Chondrocyte (in vitro differentiated cells): ENCODE results near the gene GALNT10. TPM values are rescaled to one million over a fixed set of nuclear protein-coding genes. Genes with fewer than 3 reads are reported as not detected.
A peak's percentile ranks its signal among the peaks of the same experiment; 100 is the strongest.

Source experiments
- DNase-seq: peaks from one replicate; pipeline ENCODE4 v3.0.0; 2021; ENCODE audit warnings: mixed read lengths, low spot score
- H3K27ac Mint-ChIP-seq: one replicate; pipeline ENCODE4 v1.8.0; 2021; ENCODE audit warnings: mild to moderate bottlenecking, moderate library complexity, mixed read lengths; ENCODE audit not compliant: unreplicated experiment
- H3K27me3 Mint-ChIP-seq: 2 replicates; pipeline ENCODE4 v1.8.0; 2021; ENCODE audit warnings: low read depth, mixed read lengths
- H3K36me3 Mint-ChIP-seq: 2 replicates; pipeline ENCODE4 v1.8.0; 2021; ENCODE audit warnings: low read depth, mixed read lengths
- H3K4me1 Mint-ChIP-seq: 2 replicates; pipeline ENCODE4 v1.8.0; 2021; ENCODE audit warnings: low read depth, mild to moderate bottlenecking, mixed read lengths
- H3K4me3 Mint-ChIP-seq: one replicate; pipeline ENCODE4 v1.8.0; 2021; ENCODE audit warnings: mild to moderate bottlenecking, moderate library complexity, mixed read lengths; ENCODE audit not compliant: unreplicated experiment
- H3K9me3 Mint-ChIP-seq: 2 replicates; pipeline ENCODE4 v1.8.0; 2021; ENCODE audit warnings: low read depth, mixed read lengths
- total RNA-seq: library from RNA; stranded (reverse); gene quantifications from 3 replicates; pipeline ENCODE4 v1.2.1, GENCODE V29; 2021
- TF ChIP-seq, protein P1 (sequence below): fragments of 200-600 bp; sonication (generic); IDR thresholded peaks from 2 replicates; pipeline ENCODE4 v1.5.0; 2021; ENCODE audit warnings: antibody characterized with exemption, mild to moderate bottlenecking, moderate library complexity

Gene GALNT10
- total RNA-seq, 1 donor from 2014 or later, result 155 TPM

DNA sequence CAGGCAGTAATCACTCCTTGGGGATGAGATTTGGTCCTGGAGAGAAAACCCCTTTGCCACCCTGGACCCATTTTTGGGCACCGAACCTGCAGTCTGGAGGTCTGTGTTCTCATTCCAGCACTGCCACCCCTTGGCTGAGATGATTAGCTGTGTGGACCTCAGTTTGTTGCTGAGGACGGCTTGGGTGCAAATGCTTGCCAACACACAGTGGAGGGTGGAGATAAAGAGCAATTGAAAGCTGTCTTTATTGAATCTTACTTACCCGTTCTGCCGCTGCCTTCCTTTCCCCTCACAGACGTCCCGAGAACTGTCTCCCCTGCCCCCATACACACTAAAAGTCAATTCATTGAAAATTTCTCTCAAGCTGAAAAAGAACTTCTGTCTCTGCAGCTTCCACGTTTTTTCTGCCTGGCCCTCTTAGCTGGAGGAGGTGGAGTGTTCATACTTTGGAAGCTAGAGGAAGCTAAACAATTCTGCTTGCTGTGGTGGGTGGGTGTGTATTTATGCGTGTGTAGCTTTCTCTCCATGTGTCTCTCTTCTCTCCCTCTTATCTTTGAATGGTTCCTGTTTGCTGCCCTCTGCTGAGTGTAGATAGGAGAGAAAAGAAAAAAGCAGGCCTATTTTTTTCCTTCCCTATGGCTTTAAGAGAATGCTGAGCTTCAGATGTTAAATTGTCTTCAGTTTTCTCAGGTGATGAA, 6.6 kb downstream of the GALNT10 start:
- H3K9me3 Mint-ChIP-seq, result no peaks in the 10 kb centered on the region
- peaks cover 91% of the 10 kb centered on the region for H3K4me1 Mint-ChIP-seq
- no peaks in the 10 kb centered on the region for H3K27me3 Mint-ChIP-seq
- H3K4me3 Mint-ChIP-seq, result no peak overlapping the region
- H3K36me3 Mint-ChIP-seq, result peaks cover 11% of the 10 kb centered on the region
- TF ChIP-seq, protein P1, sequence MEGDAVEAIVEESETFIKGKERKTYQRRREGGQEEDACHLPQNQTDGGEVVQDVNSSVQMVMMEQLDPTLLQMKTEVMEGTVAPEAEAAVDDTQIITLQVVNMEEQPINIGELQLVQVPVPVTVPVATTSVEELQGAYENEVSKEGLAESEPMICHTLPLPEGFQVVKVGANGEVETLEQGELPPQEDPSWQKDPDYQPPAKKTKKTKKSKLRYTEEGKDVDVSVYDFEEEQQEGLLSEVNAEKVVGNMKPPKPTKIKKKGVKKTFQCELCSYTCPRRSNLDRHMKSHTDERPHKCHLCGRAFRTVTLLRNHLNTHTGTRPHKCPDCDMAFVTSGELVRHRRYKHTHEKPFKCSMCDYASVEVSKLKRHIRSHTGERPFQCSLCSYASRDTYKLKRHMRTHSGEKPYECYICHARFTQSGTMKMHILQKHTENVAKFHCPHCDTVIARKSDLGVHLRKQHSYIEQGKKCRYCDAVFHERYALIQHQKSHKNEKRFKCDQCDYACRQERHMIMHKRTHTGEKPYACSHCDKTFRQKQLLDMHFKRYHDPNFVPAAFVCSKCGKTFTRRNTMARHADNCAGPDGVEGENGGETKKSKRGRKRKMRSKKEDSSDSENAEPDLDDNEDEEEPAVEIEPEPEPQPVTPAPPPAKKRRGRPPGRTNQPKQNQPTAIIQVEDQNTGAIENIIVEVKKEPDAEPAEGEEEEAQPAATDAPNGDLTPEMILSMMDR, result peak; percentile 70
- peak overlapping the region; percentile 84 for H3K27ac Mint-ChIP-seq
- no peak for DNase-seq

- no peak overlapping the region for H3K4me3 Mint-ChIP-seq
- H3K27ac Mint-ChIP-seq, result peak overlapping the region; percentile 96
- peaks cover 11% of the 10 kb centered on the region for H3K36me3 Mint-ChIP-seq
- TF ChIP-seq, protein P1, result no peak
- peaks cover 88% of the 10 kb centered on the region for H3K4me1 Mint-ChIP-seq
- no peak for DNase-seq
- H3K9me3 Mint-ChIP-seq, result no peaks in the 10 kb centered on the region
- no peaks in the 10 kb centered on the region for H3K27me3 Mint-ChIP-seq
Observed at GRCh38 chr5:154197801-154198491, 7.4 kb downstream of the GALNT10 start.

DNA sequence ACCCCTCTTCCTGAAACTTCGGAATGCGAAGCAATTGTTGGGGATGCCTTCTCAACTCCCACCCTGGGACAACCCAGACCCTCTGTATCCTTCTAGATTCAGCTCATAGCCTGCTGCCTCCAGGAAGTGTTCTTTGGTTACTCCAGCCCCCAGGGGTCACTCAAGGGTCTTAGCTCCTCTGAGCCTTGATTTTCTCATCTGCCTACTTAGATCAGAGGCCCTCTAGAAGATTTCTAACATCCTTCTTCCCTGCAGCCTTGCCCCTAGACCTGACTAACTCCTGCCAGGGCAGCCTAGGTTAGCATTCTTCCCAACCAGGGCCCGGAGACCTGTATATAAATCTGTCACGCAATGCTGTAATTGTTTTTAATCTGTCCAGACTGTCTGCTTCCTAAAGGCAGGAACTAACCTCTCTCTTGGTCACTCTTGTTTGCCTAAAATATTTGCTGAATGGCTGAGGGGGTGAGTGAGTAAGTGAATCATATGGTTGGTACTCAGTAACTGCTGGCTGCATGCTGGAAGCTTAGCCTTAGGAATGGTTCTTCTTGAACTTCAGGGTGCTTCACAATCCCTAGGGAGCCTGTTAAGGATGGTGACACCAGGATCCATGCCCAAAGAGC, 8.2 kb downstream of the GALNT10 start:
- TF ChIP-seq, protein P1, result no peak
- H3K4me3 Mint-ChIP-seq, result peak overlapping the region; percentile 38
- H3K4me1 Mint-ChIP-seq, result peaks cover 87% of the 10 kb centered on the region
- no peaks in the 10 kb centered on the region for H3K27me3 Mint-ChIP-seq
- H3K36me3 Mint-ChIP-seq, result peaks cover 11% of the 10 kb centered on the region
- no peak for DNase-seq
- peak overlapping the region; percentile 96 for H3K27ac Mint-ChIP-seq
- no peaks in the 10 kb centered on the region for H3K9me3 Mint-ChIP-seq

DNA sequence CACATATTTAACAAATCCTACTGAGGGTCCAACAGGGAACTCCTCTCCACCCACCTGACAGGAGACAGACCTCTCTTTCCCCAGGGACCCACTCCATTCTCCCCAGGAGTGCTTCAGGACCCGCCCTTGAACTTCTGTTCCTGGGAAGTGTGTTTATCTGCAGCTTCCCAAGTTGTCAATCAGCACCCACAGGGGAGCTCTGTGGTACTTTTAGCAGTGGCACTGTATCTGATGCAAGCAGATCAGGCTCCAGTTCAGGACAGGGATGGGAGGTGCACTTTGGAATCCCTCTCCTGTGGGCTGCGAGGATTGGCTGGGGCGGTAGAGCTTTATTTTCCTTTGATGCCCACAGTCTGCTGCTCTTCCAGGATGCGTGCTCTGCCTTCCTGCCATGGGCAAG, 8.7 kb downstream of the GALNT10 start:
- Mint-ChIP-seq H3K36me3 (peaks cover 14% of the 10 kb centered on the region), H3K9me3 (no peaks in the 10 kb centered on the region), H3K4me1 (peaks cover 85% of the 10 kb centered on the region), H3K27me3 (no peaks in the 10 kb centered on the region), H3K27ac (peak overlapping the region; percentile 96), H3K4me3 (peak overlapping the region; percentile 38)
- no peak for DNase-seq
- TF ChIP-seq, protein P1, result no peak

DNA sequence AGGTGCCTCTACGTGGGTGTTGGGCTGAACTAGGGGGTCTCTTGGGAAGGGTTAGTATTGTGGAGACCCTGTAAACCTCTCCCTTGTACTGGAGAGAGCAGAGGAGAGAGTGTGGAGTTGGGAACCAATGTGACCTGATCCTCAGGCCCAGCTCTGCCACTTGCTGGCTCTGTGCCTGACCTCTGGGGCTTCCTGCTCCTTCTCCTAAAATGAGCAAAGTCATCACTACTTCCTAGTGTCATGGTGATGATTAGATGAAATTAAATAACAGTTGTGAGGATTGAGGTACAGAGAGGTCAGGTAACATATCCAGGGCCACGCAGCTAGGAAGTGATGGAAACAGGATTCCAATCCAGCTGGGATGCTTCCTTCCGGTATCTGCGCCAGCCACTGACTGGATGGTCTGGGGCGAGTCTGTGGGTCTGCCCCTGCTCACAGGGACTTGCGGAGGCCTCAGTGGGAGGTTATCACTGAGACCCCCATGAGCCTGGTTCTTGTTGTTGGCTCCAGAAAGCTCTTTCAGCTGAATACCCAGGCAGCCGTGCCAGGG, 9.2 kb downstream of the GALNT10 start:
- Mint-ChIP-seq H3K9me3 (no peaks in the 10 kb centered on the region), H3K27me3 (no peaks in the 10 kb centered on the region), H3K36me3 (peaks cover 17% of the 10 kb centered on the region), H3K27ac (peak overlapping the region; percentile 96), H3K4me1 (peaks cover 85% of the 10 kb centered on the region), H3K4me3 (peak overlapping the region; percentile 38)
- DNase-seq, result no peak
- TF ChIP-seq, protein P1, result no peak
